NCI-H128 (cell line): ENCODE measurements around the gene B3GNT4.
"Not testable (repeated sequence)": the region's sequence is repeated elsewhere in the genome, so short reads cannot be mapped to it uniquely, and the experiment has no call there.

Experiments
- DNase-seq: peaks from one replicate; lab custom pipeline; 2025; ENCODE audit not compliant: unreplicated experiment; lab: John Stamatoyannopoulos, UW

B3GNT4 gene

DNA sequence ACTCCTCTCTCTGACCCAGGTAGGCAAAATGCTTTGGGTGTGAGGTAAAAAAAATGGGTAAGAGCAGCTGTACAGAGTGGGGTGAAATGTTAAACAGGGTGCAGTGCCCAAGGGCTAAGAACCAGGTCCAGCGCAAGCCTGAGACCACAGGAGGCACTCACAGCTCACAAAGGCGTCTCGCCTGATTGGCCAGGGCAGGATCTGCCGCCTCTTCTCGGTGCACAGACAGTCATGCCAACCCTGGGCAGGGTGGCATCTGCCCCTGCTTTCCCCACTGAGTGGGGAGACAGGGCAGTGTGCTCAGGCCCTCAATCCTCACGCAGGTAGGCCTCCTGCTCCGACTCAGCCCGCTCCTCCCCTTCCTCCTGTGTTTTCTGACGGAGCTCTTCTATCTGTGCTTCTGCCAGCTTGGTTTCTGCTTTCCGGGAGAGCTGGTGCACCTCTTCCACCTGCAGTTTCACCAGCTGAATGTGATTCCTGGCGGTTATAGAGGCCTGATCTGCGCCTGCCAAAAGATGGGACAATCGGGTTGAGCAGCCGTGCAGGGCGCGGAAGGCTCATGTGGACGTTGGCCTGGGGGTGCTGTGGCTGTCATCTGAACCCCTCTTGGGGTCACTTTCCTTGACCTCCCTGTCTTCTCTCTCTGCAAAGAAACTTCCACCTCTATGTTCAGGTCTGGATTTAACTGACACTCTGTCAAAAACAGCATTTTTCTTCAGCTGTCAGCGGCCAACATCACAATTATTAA lies 4.7 kb downstream of the B3GNT4 start:
- DNase-seq = no peak

GRCh38 chr12:122215771-122216170 lies 12.3 kb downstream of the B3GNT4 start:
- DNase-seq = no peak

DNA sequence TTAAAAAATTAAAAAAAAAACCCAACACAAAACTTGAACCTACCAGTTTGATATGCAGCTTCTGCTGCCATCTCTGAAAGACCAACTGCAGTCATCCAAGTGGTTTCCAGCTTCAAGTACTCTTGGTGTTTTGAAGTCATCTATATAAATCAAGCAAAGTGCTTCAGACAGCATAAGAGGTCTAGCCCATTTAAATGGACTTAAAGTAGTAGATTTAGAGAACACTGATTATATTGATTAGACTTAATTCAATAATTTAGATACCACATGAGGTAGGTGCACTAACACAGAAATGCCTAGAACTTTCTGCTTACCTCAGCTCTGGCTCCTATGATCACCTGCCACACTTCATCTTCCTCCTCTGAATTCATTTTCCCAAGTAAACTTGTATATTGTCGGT lies 12.9 kb downstream of the B3GNT4 start:
- DNase-seq = no peak

DNA sequence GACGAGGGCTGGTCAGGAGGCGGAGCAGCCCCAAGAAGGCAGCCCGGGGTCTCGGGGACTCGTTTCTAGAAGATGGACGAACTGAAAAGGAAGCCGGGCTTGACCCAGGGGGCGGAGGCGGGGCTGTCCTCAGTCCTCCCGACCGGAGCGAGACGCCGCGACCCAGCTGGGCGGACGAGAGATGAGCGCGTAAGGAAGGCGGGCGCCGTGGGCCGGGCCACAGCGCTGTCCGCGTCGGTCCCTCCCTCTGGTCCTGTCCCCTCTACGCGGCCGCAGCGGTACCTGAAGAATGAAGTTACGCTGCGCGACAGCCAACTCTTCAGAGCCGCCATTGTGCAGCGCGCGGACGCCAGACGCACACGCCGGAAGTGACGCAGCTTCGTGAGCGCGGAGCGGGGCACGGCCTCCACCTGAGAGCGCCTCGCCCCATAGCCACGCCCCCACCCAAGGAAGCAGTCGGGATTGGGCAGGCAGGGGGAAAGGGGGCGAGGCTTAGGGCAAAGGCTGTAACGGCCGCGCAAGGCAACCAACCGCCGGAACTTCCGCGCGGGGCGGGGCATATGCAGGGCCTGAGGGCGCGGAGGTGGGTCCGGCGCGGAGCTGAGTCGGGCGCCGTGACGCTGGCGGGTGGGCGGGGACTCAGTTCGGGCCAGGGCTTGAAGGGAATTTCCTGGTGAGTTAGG lies 22.3 kb downstream of the B3GNT4 start, which contains the start of gene DIABLO:
TSS of gene DIABLO (minus strand) at position 370 of the 683 bp plus-strand sequence. CDS start at position 332, 38 bp downstream.
- DNase-seq = peak; percentile 98

DNA sequence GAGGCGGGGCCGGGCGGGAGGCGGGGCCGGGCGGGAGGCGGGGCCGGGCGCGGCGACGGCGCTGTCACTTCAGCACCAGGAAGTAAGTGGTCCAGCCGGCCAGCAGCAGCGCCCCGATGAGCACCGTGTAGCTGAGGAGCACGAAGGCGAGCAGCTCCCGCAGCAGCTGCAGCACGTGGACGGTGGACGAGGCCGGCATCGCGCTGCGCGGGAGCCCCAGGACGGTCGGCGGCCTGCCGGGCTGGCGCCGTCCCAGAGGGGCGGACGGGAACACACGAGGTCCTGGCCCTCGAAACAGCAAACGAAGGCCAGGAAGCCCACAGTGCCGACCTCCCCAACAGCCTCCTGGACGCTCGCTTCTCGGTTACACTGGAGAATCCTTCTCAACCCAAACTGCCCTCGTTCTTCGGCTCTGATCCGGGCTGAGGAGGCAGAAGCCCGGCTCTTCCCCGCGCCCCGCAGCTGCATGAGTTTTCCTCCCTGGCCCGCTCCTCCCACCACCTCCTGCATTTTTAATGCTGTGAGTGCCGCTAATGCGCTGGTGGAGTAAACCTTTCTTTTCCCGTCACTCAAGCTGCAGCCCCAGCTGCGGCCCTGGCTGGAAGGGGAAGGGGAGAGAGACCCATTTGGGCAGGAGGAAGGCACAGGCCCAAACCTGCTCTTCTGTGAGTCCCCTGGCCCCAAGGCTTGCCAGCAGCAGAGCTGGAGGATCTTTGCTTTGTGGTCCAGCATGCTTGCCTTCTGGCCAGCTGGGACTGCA lies 23.0 kb downstream of the B3GNT4 start:
- DNase-seq = no peak

DNA sequence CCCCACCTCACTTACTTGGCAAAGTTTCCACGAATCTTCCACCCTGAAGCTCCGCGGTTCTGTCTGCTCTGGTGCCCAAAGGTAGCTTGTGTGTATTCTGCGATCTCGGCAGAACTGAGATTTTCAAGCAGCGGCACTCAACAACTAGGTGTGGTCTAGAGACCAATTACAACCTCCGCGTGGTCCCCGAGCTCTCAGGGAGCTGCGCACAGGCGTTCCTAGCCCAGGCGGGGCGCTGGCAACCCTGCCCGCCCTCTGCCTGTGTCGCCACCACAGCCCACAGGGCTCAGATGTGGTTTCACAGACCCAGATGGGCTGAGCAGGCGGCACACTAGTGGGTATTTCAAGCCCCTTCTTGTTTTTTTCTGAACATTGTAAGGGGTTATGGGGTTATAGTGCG lies 23.8 kb downstream of the B3GNT4 start:
- DNase-seq = peak; percentile 29

DNA sequence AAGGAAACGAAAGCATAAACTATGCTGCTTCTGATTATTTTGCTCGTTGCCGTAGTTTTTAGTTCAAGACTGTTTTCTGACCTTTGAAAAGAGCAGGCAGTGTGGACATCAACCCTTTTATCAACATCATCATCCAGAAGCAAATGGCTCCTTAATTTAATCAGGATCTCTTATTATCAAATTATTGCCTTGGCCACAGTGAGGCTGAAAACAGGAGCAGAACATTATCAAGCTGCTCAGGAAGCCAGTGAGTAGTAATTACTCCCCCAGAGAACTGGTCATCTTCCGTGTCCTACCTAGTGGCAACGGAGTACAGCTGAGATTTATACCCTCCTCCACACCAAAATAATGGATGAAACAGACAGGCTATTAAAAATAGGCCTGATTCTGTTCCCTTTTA lies 24.6 kb downstream of the B3GNT4 start:
- no peak for DNase-seq

GRCh38 chr12:122230798-122231197 lies 27.3 kb downstream of the B3GNT4 start:
- no peak for DNase-seq

DNA sequence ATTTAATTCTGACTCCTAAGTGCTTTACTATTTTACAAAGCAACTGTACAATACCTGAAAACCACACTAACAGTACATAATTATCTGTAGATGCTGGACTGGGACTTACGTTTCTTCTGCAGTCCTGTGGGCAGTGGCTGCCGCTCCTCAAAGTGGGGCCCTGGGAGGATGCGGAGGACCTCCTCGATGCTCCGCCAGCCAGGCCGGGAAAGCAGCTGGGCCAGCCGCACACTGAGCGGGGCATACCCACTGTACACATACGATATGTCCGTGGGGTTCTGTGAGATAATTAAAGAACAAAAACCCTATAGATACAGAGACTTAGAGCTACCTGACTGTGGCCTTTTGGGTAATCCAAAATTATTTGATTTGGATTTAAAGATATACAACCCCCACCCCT lies 29.2 kb downstream of the B3GNT4 start:
- DNase-seq = no peak

GRCh38 chr12:122235741-122236140 lies 32.2 kb downstream of the B3GNT4 start:
- no peak for DNase-seq

DNA sequence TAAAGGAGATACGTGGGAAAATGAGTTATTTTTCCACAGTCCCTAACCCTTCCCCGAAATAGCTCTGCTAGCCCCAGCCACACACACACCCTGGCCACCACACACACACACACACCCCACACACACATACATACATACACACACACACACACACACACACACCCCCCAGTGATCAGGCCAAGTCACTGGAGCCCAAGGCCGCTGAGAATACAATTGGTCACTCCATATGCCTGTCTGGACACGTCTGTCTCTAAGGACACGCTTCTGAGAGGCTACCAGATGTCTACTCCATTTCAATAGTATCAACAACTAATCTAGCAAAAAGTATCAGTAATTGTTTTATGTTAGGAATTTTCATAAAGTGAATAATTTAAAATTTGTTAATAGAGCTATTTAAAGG lies 35.4 kb downstream of the B3GNT4 start:
- DNase-seq = no peak

- DNase-seq = no peak
Measured at GRCh38 chr12:122243965-122244364, 40.5 kb downstream of the B3GNT4 start.

DNA sequence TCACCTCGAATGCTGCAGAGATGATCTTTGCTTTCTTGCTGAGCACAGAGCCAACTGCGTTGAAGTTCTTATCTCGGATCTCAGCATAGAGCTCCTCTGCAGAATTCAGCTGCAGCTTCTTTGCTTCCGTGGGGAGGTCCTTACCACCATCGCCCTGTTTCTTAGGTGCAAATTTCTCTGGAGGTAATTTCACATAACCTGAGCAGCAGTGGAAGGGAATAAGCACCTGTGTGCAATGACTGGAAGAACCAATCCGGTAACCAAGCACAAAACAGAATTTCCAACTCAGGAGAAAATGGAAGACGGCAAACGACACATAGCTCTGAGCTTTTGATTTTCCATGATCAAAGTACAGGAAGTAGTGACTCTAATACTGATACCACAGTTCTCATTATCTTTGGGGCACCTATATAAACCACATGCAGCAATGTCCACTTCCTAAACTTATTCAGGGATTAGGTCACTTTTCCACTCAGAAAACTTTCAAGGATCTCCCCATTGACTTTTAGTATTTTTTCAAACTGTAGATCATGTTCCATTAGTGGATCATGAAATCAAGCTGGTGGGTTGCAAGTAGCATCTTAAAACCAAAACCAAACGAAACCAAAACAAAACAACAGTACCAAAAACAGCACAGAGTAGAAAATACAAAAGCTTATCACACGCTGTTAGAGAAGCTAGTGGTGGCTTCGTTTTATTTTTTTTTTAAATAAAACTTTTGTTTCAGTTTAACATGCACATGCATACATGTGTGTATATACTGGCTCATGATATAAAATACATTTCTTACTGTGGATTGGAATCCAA lies 41.3 kb downstream of the B3GNT4 start:
- DNase-seq = no peak

DNA sequence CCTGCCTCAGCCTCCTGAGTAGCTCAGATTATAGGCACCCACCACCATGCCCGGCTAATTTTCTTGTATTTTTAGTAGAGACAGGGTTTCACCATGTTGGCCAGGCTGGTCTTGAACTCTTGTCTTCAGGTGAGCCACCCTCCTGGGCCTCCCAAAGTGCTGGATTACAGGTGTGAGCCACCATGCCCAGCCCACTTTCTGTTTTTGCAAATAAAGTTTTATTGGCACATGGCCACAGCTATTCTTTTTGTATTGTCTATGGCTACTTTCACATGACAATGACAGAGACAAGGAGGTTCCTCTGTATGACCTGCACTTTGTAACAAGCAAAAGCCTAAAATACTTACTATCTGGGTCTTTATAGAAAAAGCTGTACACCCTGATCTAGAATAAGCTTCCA lies 42.0 kb downstream of the B3GNT4 start:
- no peak for DNase-seq

DNA sequence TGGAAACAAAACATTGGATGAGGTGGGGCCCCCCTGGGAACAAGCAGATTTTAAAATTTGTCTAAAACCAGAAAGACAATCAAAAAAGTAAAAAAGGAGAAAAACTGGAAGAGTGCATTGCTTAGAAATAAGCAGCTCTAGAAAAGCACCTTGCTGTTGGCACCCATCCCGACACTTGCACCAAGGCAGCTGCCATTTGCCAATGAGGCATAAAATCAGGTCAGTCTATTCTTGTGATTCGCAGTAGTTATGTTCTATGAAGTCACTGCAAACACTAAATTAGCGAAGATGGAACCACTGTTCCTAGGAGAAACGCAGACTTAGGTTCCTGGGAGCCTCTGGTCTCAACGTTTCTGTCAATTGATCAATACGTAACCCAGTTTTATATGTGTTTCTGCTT lies 46.5 kb downstream of the B3GNT4 start:
- no peak for DNase-seq

DNA sequence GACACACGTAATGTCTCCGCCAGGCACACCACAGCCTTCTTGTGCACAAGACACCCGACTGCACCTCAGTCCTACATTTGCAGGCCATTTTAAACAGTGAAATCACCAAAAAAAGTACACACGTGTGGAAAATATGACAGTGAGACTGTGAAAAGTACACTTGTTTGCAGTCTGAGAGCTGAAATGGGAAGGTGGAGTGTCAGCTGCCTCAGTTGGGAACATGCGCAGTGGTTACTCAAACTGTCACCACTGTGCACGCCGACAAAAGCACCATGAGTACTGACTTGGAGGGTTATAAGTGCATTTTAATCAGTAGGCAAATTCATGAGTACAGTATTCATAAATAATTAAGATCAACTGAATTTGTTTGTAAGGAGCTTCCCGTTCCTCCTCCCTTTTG lies 47.0 kb downstream of the B3GNT4 start:
- DNase-seq = no peak

GRCh38 chr12:122258462-122258861 lies 55.0 kb downstream of the B3GNT4 start:
- not testable (repeated sequence) for DNase-seq
